ENCODE measurements around the gene RNF125. TPM values are rescaled to one million over a fixed set of nuclear protein-coding genes. Genes with fewer than 3 reads are reported as not detected.
"Not testable (repeated sequence)": the region's sequence is repeated elsewhere in the genome, so short reads cannot be mapped to it uniquely, and the experiment has no call there.

RNF125 gene
- total and polyA plus RNA-seq, 11 donors = 1.1 to 12.5 (median 3.3) TPM

DNA sequence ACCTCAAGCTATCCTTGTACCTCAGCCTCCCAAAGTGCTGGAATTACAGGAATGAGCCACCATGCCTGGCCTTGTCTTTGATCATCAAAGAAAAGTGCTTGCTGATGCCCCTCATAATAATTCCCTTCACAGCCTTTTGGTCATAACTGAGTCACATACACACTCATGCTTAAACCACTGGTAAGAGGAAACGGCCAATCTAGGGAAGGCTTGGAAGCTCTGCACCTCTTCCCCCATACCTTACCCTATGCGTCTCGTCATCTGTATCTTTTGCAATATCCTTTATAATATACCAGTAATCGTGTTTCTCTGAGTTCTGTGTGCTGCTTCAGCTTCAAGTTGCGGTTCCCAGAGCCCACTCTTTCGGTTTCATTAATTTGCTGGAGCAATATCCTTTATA is 68.3 kb downstream of the RNF125 start:
- H3K27me3 ChIP-seq = no peaks in the 10 kb centered on the region
- H3K4me3 ChIP-seq = no peak overlapping the region
- H3K9me3 ChIP-seq = no peaks in the 10 kb centered on the region
- TF ChIP-seq POLR2A (IDR thresholded peaks at IDR 0.05) = no peak
- TF ChIP-seq, protein P1, sequence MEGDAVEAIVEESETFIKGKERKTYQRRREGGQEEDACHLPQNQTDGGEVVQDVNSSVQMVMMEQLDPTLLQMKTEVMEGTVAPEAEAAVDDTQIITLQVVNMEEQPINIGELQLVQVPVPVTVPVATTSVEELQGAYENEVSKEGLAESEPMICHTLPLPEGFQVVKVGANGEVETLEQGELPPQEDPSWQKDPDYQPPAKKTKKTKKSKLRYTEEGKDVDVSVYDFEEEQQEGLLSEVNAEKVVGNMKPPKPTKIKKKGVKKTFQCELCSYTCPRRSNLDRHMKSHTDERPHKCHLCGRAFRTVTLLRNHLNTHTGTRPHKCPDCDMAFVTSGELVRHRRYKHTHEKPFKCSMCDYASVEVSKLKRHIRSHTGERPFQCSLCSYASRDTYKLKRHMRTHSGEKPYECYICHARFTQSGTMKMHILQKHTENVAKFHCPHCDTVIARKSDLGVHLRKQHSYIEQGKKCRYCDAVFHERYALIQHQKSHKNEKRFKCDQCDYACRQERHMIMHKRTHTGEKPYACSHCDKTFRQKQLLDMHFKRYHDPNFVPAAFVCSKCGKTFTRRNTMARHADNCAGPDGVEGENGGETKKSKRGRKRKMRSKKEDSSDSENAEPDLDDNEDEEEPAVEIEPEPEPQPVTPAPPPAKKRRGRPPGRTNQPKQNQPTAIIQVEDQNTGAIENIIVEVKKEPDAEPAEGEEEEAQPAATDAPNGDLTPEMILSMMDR (IDR thresholded peaks at IDR 0.05) = no peak
- H3K4me1 ChIP-seq = peaks cover 0 to 50% (median 18%) of the 10 kb centered on the region in 12 donors
- WGBS, 4 donors = 81 to 91% (median 86%) methylated on average over 6 of the region's 6 CpGs
- H3K27ac ChIP-seq = peak overlapping the region in 1 of 12 donors; percentile 94
- no peak for DNase-seq
- intact Hi-C loops (cut with DNase I) = loop anchor here in 1 of 10 donors (10.0 kb wide), 1 partner anchor 142 kb away; the partner anchor contains the start of gene TRAPPC8
- ATAC-seq = no peak
- H3K36me3 ChIP-seq = no peaks in the 10 kb centered on the region

DNA sequence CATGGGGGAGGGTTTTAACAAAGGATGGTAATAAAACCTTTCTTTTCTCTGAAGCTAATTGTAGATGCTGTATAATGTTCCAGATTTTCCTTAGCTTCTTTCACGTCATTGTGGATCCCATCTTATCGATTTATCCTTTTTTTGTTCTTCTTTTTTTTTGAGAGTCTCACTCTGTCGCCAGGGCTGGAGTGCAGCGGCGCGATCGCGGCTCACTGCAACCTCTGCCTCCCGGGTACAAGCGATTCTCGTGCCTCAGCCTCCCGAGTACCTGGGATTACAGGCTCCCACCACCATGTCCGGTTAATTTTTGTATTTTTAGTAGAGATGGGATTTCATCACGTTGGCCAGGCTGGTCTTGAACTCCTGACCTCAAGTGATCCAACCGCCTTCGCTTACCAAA is 72.2 kb downstream of the RNF125 start:
- WGBS, 4 donors = 95 to 97% (median 97%) methylated on average over 16 of the region's 16 CpGs
- H3K27me3 ChIP-seq, H3K36me3 ChIP-seq, ATAC-seq, H3K9me3 ChIP-seq, H3K4me3 ChIP-seq, DNase-seq: not testable (repeated sequence)
- intact Hi-C loops (cut with DNase I) = loop anchor here in 5 of 10 donors (5.0 to 10.0 kb wide), 3 partner anchors 74 to 149 kb away; partner anchors contain the start of genes TRAPPC8 (in 5 of the 5) and RNF125 (in 3 of the 5)
- H3K27ac ChIP-seq = peak overlapping the region in 2 of 12 donors; percentile 99 to 100
- H3K4me1 ChIP-seq = peaks cover 0 to 48% (median 26%) of the 10 kb centered on the region in 12 donors

DNA sequence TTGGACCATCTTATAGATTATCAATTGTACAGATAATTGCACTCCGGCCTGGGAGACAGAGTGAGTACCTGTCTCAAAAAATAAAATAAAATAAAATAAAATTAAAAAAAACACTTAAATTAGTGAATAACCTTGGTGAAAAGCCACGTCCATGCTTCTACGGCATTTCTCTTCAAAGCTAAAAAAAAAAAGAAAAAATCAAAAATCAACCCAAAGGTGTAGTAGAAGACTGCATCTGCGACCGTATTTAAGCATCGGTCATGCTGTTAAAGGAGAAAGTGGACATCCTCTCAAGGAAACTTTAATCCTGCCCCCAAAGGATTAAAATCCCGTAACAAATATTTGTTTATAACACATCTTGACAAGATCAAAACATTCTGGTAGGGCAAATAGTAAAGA is 72.7 kb downstream of the RNF125 start:
- Histone ChIP-seq H3K4me3 (peak overlapping the region; percentile 69 to 96 (median 84)), H3K9me3 (no peaks in the 10 kb centered on the region), H3K36me3 (peaks cover 0 to 10% (median 3%) of the 10 kb centered on the region in 9 donors), H3K27ac (peak overlapping the region; percentile 95 to 100 (median 99)), H3K27me3 (no peaks in the 10 kb centered on the region), H3K4me1 (peaks cover 0 to 48% (median 26%) of the 10 kb centered on the region in 12 donors)
- no peak for TF ChIP-seq POLR2A (IDR thresholded peaks at IDR 0.05)
- TF ChIP-seq, protein P1 (IDR thresholded peaks at IDR 0.05) = no peak
- no peak for DNase-seq
- 45 to 46% (median 46%) methylated on average over 7 of the region's 7 CpGs for WGBS, 4 donors
- intact Hi-C loops (cut with DNase I) = loop anchor here in 5 of 10 donors (5.0 to 10.0 kb wide), 3 partner anchors 74 to 149 kb away; partner anchors contain the start of genes TRAPPC8 (in 5 of the 5) and RNF125 (in 3 of the 5)
- ATAC-seq = no peak

DNA sequence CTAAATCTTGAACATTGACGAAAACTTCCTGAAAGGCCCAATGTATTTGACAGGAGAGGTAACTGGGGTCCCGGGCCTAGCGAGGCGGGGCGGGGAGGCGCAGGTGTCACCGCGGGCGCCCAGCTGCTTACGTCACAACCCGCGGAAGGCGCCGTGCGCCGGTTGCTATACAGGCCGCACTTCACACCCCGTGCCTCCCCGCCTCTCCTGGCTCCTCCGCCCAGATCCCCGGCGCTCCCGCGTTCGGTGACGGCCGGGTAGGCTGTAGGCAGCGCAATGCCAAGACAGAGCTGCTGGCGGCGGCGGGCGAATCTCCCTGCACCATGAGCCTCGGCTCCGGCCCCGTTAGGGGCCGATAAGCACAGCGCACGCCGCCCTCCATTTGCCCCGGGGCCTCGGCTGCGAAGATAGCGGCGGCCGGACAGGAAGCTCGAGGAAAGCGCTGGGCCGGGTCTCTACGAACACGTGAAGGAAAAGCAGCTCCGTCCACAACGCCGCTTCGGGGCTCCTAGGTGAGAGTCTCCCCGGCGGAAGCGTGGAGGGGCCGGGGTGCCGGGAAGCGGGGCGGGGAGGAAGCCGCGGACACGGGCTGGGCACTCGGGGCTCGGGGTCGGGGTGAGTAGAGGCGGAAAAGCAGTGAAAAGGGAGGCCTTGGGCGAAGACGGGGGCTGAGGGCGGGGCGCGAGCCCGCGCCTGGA is 73.2 kb downstream of the RNF125 start, which contains the start of gene RNF138:
RNF138 (plus strand) TSS at position 151 of the 698 bp plus-strand sequence. CDS start 903 bp downstream, outside the sequence.
- H3K4me1 ChIP-seq = peaks cover 0 to 48% (median 28%) of the 10 kb centered on the region in 12 donors
- peak within 1 kb of the TSS; percentile 69 to 96 (median 84) for H3K4me3 ChIP-seq
- no peaks in the 10 kb centered on the region for H3K27me3 ChIP-seq
- peak within 1 kb of the TSS; percentile 95 to 100 (median 99) for H3K27ac ChIP-seq
- H3K9me3 ChIP-seq = no peaks in the 10 kb centered on the region
- intact Hi-C loops (cut with DNase I) = loop anchor here in 6 of 10 donors (2.0 to 10.0 kb wide), 4 partner anchors 75 to 150 kb away; partner anchors contain the start of genes TRAPPC8 (in 6 of the 6) and RNF125 (in 3 of the 6)
- TF ChIP-seq, protein P1 (IDR thresholded peaks at IDR 0.05) = no peak
- peak in 1 of 2 donors; percentile 42 for TF ChIP-seq POLR2A (IDR thresholded peaks at IDR 0.05)
- WGBS, 4 donors = 0 to 1% (median 1%) methylated on average over 38 to 75 of the region's 75 CpGs
- ATAC-seq = peak; percentile 57 to 78 (median 74)
- peak; percentile 86 to 93 (median 90) for DNase-seq
- H3K36me3 ChIP-seq = peaks cover 0 to 13% (median 5%) of the 10 kb centered on the region in 9 donors
